Kasumi-1 (cell line): ENCODE results near the gene FANCC.
"Not testable (repeated sequence)": the region's sequence is repeated elsewhere in the genome, so short reads cannot be mapped to it uniquely, and the experiment has no call there.

ENCODE experiments used
- DNase-seq, 2 experiments: peaks; one replicate each; lab custom pipeline; 2025; lab: John Stamatoyannopoulos, UW

FANCC gene

GRCh38 chr9:95330720-95331404 is 13.4 kb upstream of the FANCC start:
- no peak for DNase-seq

GRCh38 chr9:95329061-95329460 is 11.6 kb upstream of the FANCC start:
- not testable (repeated sequence) for DNase-seq

GRCh38 chr9:95327239-95327865 is 9.8 kb upstream of the FANCC start:
- DNase-seq, result no peak

GRCh38 chr9:95325221-95325620 is 7.7 kb upstream of the FANCC start:
- DNase-seq, result no peak

- DNase-seq, result no peak
Measured at GRCh38 chr9:95317893-95318211, 343 bp upstream of the FANCC start.

- DNase-seq, result peak; percentile 49 to 64
Measured at GRCh38 chr9:95316794-95317118, 753 bp downstream of the FANCC start.

GRCh38 chr9:95316274-95316673 is 1.2 kb downstream of the FANCC start:
- DNase-seq, result no peak

GRCh38 chr9:95315108-95315746 is 2.3 kb downstream of the FANCC start:
- no peak for DNase-seq

- peak; percentile 80 to 89 for DNase-seq
Measured at GRCh38 chr9:95313010-95313498, 4.5 kb downstream of the FANCC start.

GRCh38 chr9:95311961-95312360 is 5.5 kb downstream of the FANCC start:
- no peak for DNase-seq

GRCh38 chr9:95307538-95307937 is 10.0 kb downstream of the FANCC start:
- no peak for DNase-seq

GRCh38 chr9:95306819-95307218 is 10.7 kb downstream of the FANCC start:
- DNase-seq, result no peak

- DNase-seq, result no peak
Measured at GRCh38 chr9:95305770-95306492, 11.6 kb downstream of the FANCC start.

- DNase-seq, result no peak
Measured at GRCh38 chr9:95302479-95302878, 15.0 kb downstream of the FANCC start.

GRCh38 chr9:95297760-95298159 is 19.7 kb downstream of the FANCC start:
- DNase-seq, result no peak

GRCh38 chr9:95297316-95297715 is 20.2 kb downstream of the FANCC start:
- DNase-seq, result no peak

GRCh38 chr9:95296761-95297160 is 20.7 kb downstream of the FANCC start:
- DNase-seq, result no peak

- DNase-seq, result not testable (repeated sequence)
Measured at GRCh38 chr9:95293296-95293695, 24.2 kb downstream of the FANCC start.

GRCh38 chr9:95292226-95292625 is 25.3 kb downstream of the FANCC start:
- no peak for DNase-seq

GRCh38 chr9:95286151-95286550 is 31.4 kb downstream of the FANCC start:
- no peak for DNase-seq

- no peak for DNase-seq
Measured at GRCh38 chr9:95285307-95285706, 32.2 kb downstream of the FANCC start.

- no peak for DNase-seq
Measured at GRCh38 chr9:95284162-95285080, 33.1 kb downstream of the FANCC start.
